HT-29 (cell line): Measurements from ENCODE around the gene VIPR2. TPM values are rescaled to one million over a fixed set of nuclear protein-coding genes. Genes with fewer than 3 reads are reported as not detected.
A peak's percentile ranks its signal among the peaks of the same experiment; 100 is the strongest.

Source experiments
- DNase-seq: peaks from one replicate; pipeline ENCODE4 v3.0.0-alpha.2; 2015; ENCODE audit warnings: low spot score
- total RNA-seq: library from RNA; depleted of rRNA; stranded (reverse); fragments of >200 nt; shearing (Covaris generic); gene quantifications from 2 replicates; pipeline ENCODE4 v1.2.3, GENCODE V29; 2014

VIPR2 gene
- total RNA-seq, 1 experiment from 2014 or later, result not detected

GRCh38 chr7:159028508-159029401, 115.9 kb downstream of the VIPR2 start:
- no peak for DNase-seq

DNA sequence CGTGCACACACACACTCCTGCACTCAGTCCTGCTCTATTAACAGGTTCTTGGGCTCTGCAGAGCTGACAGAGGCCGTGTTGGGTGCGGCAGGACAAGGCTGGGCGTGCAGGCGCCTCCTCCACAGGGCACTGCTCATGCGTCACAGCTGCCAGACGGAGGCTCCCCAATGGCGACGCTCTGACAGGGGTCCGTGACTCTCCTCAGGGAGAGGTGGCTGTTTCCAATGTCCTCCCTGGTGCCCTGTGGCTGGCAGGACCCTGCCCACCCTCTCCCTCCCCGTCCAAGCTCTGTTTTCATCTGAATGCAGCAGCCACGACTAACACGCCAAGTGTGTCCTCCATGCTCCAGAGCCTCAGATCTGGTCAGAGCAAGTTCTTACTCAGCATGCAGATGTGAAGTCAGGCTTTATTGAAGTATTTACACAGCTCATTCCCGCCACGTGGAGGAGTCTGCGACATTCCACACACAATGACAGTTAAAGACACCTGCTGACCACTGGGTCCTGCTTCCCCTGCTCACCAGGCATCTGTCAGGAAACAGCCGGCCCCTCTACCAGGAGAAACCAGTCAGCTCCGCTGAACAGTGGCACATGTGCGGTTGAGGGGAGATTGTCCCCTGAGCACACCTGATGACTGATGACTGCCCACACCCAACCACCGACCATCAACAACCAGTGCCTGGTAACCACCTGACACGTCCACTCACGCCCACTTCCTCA, 116.7 kb downstream of the VIPR2 start:
- peak; percentile 54 for DNase-seq

GRCh38 chr7:159027056-159027788, 117.4 kb downstream of the VIPR2 start:
- DNase-seq, result no peak

GRCh38 chr7:159026271-159027055, 118.2 kb downstream of the VIPR2 start:
- DNase-seq, result no peak

- DNase-seq, result no peak
These were observed 119.4 kb downstream of the VIPR2 start for GRCh38 chr7:159025161-159025779.

GRCh38 chr7:159024280-159024951, 120.3 kb downstream of the VIPR2 start:
- DNase-seq, result no peak

DNA sequence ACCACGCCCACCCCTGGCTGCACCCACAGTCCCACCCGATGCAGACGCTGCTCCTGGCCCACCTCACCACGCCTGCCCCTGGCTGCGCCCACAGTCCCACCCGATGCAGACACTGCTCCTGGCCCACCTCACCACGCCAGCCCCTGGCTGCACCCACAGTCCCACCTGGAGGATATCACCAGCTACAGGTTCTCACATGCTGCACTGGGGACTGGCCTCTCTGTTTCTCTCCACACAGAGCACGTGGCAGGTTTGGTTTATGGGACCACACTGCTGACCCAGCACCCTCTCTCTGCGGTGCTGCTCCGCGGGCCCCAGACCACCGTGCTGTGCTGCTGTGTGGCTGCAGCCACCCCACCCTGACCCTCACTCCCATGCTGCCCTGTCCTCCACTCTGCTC, 120.9 kb downstream of the VIPR2 start:
- DNase-seq, result no peak

- no peak for DNase-seq
These were observed 121.5 kb downstream of the VIPR2 start for GRCh38 chr7:159023206-159023605.

DNA sequence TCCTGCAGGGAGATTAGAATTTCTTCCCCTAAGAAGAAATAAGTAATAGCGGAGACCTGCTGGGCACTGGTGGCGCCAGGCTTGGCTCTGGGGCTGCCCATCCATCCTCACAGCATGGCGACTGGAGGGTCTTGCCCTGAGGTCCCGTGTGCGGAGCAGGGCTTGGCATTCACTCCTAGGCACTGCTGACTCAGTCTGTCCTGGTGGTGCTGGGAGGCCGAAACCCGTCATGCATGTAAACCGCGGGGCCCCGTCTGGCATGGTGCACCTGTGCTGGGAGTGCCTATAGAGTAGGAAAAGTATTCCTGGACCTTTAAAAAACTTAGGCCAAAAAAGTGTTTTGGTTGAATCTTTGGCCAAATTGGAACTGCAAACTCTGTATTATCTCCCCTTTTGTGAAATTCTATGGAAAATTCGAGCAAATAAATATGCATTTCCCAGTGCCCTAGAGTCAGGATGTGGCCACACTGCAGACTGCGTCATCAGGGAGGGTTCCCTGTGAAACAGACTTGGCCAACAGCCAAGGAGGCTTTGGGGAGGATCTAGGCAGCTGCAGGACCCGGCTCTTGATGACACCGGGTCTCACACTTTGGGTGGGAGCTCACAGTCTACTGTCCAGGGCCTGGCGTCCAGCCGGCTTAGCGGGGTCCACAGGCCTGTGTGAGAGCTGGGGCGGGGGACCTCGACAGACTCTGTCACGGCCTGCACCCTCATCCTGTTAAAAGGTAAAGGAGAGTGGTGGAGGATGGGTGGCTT, 122.3 kb downstream of the VIPR2 start:
- DNase-seq, result peak; percentile 20

- peak; percentile 60 for DNase-seq
These were observed 123.7 kb downstream of the VIPR2 start for GRCh38 chr7:159020987-159021386.

DNA sequence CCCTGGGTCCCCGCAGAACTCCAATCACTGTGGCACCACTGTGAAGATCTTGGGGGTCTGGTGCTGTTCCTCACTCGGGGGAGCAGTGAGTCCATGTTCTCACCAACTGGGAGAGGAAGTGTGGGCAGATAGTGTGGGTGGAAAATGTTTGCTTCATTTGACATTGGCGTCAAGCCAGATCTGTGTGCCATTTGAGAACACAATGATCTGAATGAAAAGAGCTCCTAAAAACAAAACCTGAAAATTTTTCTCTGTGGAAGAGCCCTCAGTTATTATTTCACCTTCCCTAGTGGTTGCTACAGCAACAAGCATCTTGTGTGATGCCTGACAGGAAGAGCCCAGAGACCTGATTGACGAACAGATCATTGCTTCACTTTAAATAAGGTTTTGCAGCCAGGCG, 125.6 kb downstream of the VIPR2 start:
- DNase-seq, result no peak

GRCh38 chr7:159017741-159018140, 126.9 kb downstream of the VIPR2 start:
- DNase-seq, result no peak

DNA sequence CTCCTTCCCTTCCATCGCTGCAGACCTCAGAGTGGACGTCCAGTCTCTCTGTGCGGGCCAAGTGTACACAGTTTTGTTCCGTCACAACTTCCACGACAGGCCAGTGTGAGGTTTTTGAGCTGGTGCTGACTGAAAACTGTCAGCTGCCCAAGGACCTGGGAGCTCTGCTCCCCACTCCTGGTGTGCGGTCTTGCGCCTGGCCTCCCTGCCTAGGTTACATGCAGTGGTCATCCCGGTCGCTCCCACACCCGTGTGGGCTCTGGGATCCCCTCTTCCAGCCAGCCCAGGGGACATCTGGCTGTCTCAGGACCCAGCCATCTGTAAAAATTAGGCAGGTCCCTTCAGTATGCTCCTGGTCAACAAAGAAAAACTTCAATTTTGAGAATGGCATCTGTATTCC, 127.5 kb downstream of the VIPR2 start:
- DNase-seq, result no peak

DNA sequence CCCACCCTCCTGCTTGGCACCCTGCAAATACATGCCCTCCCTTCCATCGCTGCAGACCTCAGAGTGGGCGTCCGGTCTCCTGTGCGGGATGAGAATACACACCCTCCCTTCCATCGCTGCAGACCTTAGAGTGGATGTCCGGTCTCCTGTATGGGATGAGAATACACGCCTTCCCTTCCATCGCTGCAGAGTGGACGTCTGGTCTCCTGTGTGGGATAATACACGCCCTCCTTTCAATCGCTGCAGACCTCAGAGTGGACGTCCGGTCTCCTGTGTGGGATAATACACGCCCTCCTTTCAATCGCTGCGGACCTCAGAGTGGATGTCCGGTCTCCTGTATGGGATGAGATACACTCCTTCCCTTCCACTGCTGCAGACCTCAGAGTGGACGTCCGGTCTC, 128.1 kb downstream of the VIPR2 start:
- no peak for DNase-seq

DNA sequence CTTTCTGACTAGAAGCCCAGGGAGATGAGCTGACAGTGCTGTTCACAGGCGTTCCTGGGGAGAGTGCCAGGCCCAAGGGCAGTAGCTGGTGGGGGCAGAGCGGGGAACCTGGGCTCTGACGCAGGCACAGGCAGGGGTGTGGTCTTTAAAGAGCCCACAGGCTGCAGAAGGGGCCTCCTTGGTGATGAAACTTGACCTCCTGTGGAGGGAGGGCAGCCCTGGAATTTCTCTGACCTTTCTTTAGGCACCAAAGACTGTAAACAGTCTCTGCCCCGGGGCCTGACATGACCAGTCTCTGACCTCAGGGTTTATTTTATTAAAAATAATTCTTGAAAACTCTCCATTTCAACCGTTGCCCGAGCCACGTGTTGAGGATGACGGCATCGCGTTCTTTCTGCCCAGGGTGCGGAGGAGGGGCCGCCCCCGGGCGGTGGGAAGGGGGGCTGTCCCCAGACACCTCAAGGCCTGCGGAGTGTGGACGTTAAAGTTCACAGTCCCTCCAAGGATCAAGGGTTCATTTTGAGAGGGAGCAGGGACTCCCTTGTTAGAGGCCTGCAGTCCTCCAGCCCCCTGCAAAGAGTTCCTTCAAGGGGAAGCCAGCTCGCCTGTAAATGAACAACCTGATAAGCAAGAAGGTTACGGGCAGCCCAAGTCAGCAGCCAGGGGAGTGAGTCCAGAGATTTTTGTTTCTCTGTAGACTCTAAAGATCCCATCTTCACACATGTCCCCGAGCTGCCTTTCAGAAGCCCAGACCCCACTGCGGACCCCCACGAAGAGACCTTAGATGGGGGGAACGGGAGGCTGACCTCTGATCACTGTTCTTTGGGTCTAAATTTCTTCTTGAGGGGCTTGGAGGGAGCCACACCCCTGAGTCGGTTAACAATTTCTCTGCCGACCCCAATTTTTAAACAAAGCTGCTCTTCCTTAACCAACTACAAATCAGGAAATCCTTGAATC, 128.9 kb downstream of the VIPR2 start:
- DNase-seq, result no peak

- no peak for DNase-seq
These were observed 129.6 kb downstream of the VIPR2 start for GRCh38 chr7:159015081-159015453.

- no peak for DNase-seq
These were observed 130.2 kb downstream of the VIPR2 start for GRCh38 chr7:159014297-159015062.

- DNase-seq, result no peak
These were observed 130.8 kb downstream of the VIPR2 start for GRCh38 chr7:159013825-159014289.
